NCI-H1092 (cell line): ENCODE measurements around the gene TMEFF2.
A peak's percentile ranks its signal among the peaks of the same experiment; 100 is the strongest.
"Not testable (repeated sequence)": the region's sequence is repeated elsewhere in the genome, so short reads cannot be mapped to it uniquely, and the experiment has no call there.

Experiments
- DNase-seq: peaks from one replicate; lab custom pipeline; 2025; lab: John Stamatoyannopoulos, UW

Gene TMEFF2

GRCh38 chr2:192128655-192129054 is 66.1 kb downstream of the TMEFF2 start:
- DNase-seq = no peak

GRCh38 chr2:192127434-192127833 is 67.3 kb downstream of the TMEFF2 start:
- DNase-seq = no peak

- DNase-seq = no peak
These were observed 67.8 kb downstream of the TMEFF2 start for GRCh38 chr2:192126912-192127311.

- DNase-seq = no peak
These were observed 68.3 kb downstream of the TMEFF2 start for GRCh38 chr2:192126426-192126825.

GRCh38 chr2:192124571-192124970 is 70.2 kb downstream of the TMEFF2 start:
- DNase-seq = no peak

GRCh38 chr2:192123847-192124246 is 70.9 kb downstream of the TMEFF2 start:
- DNase-seq = no peak

- DNase-seq = no peak
These were observed 71.8 kb downstream of the TMEFF2 start for GRCh38 chr2:192122946-192123345.

GRCh38 chr2:192122141-192122540 is 72.6 kb downstream of the TMEFF2 start:
- no peak for DNase-seq

- no peak for DNase-seq
These were observed 75.2 kb downstream of the TMEFF2 start for GRCh38 chr2:192119536-192119935.

GRCh38 chr2:192117705-192118104 is 77.0 kb downstream of the TMEFF2 start:
- DNase-seq = no peak

GRCh38 chr2:192111536-192111935 is 83.2 kb downstream of the TMEFF2 start:
- DNase-seq = not testable (repeated sequence)

GRCh38 chr2:192099742-192100141 is 95.0 kb downstream of the TMEFF2 start:
- no peak for DNase-seq

- DNase-seq = no peak
These were observed 95.8 kb downstream of the TMEFF2 start for GRCh38 chr2:192098814-192099491.

GRCh38 chr2:192091476-192091875 is 103.3 kb downstream of the TMEFF2 start:
- no peak for DNase-seq

- DNase-seq = no peak
These were observed 103.8 kb downstream of the TMEFF2 start for GRCh38 chr2:192090911-192091310.

GRCh38 chr2:192087398-192087958 is 107.3 kb downstream of the TMEFF2 start:
- DNase-seq = peak; percentile 7

- DNase-seq = no peak
These were observed 112.6 kb downstream of the TMEFF2 start for GRCh38 chr2:192082121-192082520.

- not testable (repeated sequence) for DNase-seq
These were observed 114.6 kb downstream of the TMEFF2 start for GRCh38 chr2:192080096-192080495.

GRCh38 chr2:192073878-192074277 is 120.9 kb downstream of the TMEFF2 start:
- DNase-seq = no peak

GRCh38 chr2:192072778-192073177 is 122.0 kb downstream of the TMEFF2 start:
- no peak for DNase-seq

GRCh38 chr2:192072261-192072660 is 122.5 kb downstream of the TMEFF2 start:
- no peak for DNase-seq

- DNase-seq = no peak
These were observed 124.6 kb downstream of the TMEFF2 start for GRCh38 chr2:192070099-192070498.

GRCh38 chr2:192069417-192069816 is 125.3 kb downstream of the TMEFF2 start:
- no peak for DNase-seq

- no peak for DNase-seq
These were observed 125.8 kb downstream of the TMEFF2 start for GRCh38 chr2:192068966-192069365.
